ENCODE data around the gene ITGA7.

Gene ITGA7, protein sequence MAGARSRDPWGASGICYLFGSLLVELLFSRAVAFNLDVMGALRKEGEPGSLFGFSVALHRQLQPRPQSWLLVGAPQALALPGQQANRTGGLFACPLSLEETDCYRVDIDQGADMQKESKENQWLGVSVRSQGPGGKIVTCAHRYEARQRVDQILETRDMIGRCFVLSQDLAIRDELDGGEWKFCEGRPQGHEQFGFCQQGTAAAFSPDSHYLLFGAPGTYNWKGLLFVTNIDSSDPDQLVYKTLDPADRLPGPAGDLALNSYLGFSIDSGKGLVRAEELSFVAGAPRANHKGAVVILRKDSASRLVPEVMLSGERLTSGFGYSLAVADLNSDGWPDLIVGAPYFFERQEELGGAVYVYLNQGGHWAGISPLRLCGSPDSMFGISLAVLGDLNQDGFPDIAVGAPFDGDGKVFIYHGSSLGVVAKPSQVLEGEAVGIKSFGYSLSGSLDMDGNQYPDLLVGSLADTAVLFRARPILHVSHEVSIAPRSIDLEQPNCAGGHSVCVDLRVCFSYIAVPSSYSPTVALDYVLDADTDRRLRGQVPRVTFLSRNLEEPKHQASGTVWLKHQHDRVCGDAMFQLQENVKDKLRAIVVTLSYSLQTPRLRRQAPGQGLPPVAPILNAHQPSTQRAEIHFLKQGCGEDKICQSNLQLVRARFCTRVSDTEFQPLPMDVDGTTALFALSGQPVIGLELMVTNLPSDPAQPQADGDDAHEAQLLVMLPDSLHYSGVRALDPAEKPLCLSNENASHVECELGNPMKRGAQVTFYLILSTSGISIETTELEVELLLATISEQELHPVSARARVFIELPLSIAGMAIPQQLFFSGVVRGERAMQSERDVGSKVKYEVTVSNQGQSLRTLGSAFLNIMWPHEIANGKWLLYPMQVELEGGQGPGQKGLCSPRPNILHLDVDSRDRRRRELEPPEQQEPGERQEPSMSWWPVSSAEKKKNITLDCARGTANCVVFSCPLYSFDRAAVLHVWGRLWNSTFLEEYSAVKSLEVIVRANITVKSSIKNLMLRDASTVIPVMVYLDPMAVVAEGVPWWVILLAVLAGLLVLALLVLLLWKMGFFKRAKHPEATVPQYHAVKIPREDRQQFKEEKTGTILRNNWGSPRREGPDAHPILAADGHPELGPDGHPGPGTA

DNA sequence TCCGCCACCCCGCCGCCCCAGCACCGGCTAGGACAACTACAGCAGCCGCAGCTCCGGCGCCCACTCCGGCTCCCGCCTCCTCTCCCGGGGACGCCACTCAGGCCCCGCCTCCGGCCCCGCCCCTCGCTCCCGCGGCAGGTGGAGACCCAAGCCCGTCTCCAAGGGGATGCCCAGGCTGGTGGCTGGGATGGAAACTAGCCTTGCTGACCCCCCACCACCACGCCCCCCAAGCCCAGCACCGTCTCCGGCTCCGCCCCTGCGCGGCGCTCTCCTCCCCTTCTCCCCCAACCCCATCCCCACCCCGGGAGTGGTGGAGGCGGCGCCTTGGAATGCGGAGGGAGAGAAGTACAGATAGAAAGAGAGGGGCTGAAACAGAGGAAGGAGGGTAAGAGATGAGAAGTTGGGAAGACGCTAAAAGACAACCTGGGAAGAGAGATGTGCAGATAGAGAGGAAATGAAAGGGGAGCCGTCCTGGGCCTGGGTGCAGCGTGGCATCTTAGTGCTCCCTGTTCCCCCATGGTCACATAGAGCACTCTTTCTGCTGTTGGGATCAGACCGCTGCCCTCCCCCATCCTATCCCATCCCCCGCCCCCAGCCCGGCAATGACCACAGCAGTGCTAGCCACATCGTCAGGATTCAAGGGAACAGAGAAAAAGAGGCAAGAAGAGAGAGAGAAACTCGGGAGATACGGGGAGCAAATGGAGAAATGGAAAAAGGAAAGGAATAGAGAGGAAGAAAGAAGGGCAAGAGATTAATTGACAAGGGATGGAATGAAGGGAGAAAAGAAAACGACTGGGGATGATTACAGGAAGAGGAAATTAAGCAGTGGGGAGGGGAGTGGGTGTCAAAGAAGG is at the start of gene ITGA7:
Gene ITGA7 (minus strand): TSS at position 64 of the 854 bp plus-strand sequence. CDS start 222 bp downstream, outside the sequence.
- no peak for DNase-seq (ENCODE audit: low read depth in 2 of 2)

DNA sequence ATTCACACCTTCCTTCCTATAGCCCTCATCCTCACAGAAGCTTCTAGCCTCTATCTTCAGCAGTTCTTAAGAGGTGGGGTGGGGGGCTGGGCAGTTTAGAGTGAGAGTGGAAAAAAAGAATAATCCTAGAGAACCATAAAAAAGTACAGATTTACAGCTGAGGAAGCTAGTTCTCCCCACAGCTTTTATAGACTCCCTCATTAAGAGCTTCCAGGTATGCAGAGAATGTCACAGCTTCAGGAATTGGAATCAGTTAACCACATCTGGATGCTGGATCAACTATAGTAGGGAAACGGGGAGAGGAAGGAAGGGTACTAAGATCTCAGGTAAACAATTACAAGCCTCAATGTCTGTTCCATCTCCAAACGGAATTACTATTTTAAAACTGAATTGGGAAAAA is 47.5 kb upstream of the ITGA7 start:
- no peak for DNase-seq (ENCODE audit: low read depth in 2 of 2)

DNA sequence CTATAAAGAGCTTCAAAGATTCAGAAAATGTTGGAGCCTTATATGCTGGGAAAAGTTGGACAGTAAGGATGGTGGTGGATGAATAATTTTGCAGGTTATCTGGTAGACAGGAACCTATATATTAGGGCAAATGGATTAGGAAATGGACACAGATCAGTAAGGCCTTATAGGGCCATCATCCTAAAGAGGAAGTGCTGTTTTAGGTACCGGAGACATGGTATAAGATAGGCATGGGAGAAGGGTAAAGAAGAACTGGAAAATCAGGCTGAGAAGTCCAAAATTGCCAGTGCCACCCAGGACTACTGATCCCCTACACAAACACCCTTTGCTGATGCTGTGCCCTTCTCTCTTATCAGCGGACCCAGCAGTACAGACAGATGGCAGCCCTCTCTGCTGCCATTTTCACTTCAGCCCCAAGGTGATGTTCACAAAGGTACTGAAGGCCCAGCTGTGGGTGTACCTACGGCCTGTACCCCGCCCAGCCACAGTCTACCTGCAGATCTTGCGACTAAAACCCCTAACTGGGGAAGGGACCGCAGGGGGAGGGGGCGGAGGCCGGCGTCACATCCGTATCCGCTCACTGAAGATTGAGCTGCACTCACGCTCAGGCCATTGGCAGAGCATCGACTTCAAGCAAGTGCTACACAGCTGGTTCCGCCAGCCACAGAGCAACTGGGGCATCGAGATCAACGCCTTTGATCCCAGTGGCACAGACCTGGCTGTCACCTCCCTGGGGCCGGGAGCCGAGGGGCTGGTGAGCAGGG is 40.7 kb upstream of the ITGA7 start:
- no peak for DNase-seq (ENCODE audit: low read depth in 2 of 2)

DNA sequence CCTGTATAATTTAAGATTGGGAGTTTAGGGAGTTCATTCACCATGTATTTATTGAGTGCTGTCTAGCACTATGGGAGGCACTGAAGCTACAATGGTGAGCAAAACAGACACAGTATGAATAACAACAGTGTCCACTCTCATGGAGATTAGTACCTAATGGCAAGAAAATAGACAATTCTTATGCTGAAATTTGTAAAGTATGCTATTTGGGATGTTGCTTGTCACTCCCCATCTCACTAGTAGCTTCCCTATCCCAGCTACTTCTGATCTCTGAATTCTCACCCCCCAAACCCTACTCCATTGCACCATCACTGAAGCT is 39.2 kb upstream of the ITGA7 start:
- DNase-seq (ENCODE audit: low read depth in 2 of 2), result no peak

DNA sequence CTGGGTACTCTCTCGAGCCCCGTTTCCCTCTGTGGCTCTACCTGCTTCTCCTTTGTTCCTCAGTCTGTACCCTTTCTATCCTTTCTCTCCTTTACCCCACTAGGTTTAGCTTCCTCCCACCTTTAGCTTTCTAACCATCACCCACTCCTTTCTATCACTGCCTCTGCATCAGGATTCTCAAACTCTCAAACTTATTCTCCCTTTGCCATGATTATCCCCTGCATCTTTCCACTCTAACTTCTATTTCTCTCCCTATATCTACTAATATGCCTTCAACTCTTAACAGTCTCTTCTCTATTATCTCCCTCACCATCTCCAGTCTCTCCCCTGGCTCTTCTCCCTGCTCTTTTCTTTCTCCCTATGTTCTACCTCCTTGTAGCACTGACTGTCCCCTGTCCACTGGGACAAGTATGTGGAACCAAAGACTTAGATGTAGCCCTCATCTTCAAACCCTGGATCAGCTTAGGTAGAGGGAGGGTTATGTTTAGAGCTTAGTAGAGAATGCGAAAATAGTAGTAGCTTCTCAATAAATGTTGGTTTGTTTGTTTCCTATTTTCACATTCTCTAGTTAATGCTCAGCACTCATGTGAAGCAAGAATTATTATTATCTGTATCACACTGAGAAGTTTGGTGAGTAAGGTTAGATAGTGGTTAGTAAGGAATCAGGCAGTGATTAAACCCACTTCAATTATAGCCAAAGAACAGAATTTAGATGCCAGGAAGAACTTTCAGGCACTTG is 38.6 kb upstream of the ITGA7 start:
- DNase-seq (ENCODE audit: low read depth in 2 of 2), result no peak

DNA sequence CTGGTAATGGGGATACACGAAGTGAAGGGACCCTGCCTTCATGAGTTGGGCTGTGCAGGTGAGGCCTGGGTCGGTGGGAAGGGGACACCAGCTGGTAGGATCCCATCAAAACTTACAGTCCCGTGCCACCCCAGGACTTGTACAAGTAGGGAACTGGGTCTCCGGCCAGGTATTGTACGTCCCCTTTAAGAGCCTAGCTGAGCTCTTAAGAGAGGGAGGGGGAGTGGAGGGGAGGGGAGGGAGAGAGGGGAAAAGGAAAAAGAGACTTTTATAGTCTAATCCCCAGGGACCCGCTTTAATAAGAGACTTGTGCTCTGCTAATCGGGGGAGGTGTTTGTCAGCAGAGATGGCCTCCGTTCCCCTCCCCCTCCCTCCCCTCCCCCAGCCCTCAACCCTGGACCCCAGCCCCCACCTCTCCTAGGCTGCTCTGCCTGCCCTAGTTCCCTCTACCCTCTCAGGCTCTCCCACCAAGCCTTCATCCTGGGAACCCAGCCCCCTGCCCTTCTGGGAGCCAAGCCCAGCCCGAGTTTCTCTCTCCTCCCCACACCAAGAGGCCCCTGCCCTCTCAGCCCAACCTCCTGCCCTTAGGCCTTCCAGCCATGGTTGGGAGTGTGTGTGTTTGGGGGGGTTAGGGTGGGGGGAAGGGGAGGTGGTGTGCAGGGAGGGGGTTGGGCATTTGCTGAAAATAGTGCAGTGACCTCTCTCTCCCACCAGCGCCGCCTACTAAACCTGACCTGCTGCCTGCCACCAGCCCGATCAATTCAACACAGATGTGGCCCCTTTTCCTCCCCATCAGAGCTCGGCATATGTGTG is 37.9 kb upstream of the ITGA7 start:
- peak; percentile 48 to 49 for DNase-seq (ENCODE audit: low read depth in 2 of 2)

DNA sequence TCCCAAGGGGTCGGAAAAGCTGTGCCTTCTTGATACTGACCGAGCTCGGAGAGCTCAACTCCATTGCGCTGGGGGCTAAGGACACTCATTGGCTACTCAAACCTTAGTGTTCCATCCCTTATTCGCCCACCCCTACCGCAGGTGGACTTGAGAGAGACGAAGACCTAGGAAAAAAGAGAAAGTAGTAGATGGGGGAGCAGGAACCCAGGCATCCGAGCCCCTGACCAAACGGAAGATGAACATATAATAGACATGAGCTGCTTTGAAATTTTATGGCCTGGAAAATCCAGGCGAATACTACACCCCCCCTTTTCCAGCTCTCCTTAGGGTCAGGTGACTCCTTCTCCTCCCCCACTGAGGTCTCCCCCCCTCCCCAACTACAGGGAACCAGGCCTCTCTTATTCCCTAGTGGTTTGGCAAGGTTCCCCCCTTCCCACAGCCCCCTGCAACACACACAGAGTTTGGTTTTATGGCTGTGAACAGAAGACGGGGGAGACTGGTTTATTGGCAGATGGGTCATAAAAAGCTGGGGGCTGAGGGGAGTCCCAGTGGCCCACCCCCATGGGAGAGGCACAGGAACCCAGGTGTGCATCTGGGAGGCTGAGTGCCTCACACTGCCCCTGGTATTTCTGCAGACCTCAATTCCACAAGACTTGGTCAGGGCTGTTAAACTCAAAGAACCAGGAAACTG is 36.8 kb upstream of the ITGA7 start:
- no peak for DNase-seq (ENCODE audit: low read depth in 2 of 2)

DNA sequence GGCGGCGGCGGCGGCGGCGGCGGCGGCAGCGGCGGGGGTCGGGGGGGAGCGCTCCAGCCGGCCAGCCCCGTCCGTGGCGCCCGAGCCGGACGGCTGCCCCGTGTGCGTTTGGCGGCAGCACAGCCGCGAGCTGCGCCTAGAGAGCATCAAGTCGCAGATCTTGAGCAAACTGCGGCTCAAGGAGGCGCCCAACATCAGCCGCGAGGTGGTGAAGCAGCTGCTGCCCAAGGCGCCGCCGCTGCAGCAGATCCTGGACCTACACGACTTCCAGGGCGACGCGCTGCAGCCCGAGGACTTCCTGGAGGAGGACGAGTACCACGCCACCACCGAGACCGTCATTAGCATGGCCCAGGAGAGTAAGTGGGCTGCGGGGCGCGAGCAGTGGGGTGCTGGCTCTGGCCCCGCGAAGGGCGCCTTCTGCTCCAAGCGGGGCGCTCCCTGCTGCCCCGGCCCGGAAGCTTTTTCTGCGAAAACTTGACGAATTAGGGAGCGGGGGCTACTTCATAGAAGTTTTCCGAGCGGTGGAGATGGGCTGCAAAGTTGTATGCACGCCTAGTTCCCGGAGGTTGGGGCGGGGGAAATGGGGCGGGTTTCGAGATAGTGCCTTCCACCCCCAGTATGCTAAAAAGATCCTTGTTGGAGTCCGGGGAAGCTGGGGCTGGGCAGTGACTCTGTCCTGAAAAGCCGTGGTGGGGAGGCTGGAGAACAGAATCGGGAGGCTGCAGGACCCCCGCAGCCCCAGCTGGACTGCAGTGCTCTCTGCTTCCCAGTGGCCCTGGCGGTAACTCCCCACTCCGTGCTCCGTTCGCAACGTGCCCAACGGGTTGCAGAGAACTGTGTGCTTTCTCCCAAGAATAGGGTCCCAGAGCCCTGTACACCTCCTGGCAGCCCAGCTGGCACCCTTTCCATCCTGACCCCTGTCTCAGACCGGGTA is 36.0 kb upstream of the ITGA7 start:
- peak in 1 of 2 experiments; percentile 20 for DNase-seq (ENCODE audit: low read depth in 2 of 2)

DNA sequence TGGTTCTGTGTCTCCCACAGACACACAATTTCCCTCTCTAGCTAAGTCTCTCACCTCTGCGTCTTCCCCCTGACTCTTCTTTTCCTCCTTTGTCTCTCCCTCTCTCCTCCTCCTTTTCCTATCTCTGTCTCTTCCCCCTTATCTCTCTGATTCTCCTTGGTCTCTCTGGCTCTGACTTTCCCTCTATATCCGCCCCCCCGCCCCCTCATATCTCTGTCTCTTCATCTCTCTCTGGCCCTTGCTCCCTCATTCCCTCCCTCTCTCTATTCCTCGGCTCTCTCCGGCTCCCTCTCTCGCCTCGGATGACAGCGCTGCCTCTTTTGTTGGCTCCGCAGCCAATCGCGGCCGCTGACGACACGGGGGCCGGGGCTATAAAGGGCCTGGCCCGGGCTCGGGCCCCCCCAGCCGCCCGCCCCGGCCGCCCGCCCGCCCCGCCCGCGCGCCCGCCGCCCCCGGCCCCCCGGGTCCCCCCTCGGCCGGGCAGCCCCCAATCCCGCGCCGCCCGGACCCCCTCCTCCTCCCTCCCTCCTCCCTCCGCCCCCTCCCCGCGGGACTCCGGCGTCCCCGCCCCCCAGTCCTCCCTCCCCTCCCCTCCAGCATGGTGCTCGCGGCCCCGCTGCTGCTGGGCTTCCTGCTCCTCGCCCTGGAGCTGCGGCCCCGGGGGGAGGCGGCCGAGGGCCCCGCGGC is 35.2 kb upstream of the ITGA7 start, which contains the start of gene GDF11:
Gene GDF11 (plus strand): TSS at position 404 of the 687 bp plus-strand sequence. CDS start 195 bp downstream, at position 599.
- DNase-seq (ENCODE audit: low read depth in 2 of 2), result peak; percentile 57 to 61

DNA sequence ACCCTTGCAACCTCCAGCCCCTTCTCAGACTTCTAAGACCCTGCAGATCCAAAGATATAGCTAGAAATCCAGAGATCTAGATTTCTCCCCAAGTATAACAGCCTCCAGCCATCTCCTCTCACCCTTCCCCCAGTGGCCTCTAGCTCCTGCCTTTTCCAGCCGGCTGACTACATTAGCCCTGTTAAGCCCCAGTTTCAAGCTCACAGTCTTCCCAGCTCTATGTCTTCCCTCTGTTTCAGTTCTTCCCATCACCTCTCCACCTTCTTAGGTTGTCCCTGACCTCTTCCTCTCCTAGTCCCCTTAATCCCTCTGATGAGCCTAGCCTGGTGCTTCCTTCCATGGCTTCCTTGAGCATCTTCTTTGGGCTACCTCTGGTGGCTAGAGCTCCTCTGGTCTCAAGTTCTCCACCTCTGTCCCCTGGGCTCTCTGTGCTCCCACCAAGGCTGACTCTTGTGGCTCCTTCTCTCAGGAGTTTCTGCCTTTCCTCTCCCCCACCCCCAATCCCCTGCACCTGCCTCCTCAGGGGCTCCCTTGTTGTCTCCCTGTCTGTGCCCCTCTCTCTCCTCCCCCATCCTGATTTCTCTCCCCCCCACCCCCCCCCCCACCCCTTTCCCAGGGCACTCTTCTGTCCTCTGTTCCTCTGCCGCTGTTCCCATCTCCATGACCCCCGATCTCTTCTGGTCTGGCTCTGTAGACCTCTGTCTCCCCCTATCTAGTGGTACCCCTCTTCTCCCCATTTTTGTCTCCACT is 34.4 kb upstream of the ITGA7 start:
- DNase-seq (ENCODE audit: low read depth in 2 of 2), result no peak

DNA sequence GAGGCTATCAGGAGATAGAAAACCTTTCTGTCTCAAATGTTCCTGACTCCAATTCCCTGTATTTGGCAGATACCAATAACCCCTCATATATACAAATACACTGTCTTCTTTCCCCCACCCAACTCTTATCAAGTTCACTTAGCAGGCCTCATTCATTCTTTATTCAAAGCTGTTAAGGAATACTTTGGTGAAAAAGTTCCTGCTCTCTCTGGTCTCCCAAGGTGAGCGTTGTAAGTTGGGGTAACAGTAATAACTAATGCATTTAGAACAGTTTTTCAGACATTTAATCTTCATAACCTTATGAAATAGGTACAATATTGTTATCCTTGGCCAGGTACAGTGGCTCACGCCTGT is 31.3 kb upstream of the ITGA7 start:
- DNase-seq (ENCODE audit: low read depth in 2 of 2), result no peak

DNA sequence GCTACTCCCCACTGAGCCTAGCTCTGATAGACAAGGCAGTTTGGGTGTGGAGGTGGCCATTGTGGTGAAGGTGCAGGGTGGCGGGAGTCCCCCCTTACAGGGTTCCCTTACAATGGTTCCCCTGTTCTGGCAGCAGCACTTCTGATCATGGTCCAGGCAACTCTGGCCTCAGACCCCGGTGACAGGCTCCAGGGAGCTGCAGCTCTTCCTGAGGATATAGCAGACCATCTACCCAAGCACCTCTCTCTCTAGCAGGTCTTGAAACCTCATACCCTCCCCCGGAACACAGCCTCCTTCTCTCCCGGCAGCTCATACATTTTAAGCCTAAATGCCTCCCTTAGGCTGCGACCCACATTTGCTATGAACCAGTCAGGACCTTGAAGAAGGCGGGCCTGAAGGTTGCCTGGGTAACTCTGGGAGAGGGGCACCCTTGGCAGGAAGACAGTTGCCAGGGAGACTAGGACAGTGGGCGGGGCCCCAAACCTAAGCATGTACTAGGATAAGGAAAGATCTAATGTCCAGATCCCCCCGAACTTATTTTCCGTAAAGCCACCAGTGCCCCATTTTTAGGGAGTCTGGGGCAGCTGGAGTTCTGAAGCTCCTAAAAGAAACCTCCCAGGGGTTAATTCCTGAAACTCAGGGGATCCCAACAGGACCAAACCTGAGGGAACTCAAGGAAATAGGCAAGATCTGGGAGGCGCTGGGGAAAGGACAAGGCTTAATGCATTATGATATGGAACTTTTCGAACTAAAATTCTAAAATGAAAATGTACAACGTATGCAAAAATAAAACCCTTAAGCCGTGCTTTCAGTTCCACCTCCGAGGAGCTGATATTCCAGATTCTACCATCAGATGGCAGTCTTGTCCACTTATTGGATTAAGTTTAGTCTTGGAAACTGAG is 30.7 kb upstream of the ITGA7 start:
- peak; percentile 76 to 78 for DNase-seq (ENCODE audit: low read depth in 2 of 2)

DNA sequence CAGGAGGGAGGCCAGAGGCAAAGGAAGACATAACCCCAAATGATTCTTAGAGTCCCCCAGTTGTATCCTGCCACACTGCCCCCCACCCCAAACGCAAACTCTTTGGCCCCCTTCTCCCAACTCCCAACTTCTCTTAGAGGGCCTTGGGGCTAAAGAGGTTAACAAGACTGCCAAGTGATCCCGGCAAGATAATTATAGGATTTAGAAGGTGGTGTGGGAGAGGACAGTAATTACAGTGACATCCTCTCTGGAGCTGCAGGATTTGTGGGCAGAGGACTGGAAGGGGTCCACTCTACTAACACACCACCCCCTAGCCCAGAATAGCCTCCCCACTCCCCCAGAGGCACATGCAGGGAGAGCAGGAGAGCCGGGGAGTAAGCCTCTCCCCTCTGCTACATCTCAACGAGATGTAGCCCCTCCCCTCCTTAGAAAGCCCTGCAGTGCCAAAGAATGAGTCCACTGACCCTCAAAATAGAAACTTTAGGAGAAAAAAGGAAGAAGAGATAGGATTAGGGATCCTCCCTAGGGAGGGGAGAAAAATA is 29.9 kb upstream of the ITGA7 start:
- DNase-seq (ENCODE audit: low read depth in 2 of 2), result no peak

DNA sequence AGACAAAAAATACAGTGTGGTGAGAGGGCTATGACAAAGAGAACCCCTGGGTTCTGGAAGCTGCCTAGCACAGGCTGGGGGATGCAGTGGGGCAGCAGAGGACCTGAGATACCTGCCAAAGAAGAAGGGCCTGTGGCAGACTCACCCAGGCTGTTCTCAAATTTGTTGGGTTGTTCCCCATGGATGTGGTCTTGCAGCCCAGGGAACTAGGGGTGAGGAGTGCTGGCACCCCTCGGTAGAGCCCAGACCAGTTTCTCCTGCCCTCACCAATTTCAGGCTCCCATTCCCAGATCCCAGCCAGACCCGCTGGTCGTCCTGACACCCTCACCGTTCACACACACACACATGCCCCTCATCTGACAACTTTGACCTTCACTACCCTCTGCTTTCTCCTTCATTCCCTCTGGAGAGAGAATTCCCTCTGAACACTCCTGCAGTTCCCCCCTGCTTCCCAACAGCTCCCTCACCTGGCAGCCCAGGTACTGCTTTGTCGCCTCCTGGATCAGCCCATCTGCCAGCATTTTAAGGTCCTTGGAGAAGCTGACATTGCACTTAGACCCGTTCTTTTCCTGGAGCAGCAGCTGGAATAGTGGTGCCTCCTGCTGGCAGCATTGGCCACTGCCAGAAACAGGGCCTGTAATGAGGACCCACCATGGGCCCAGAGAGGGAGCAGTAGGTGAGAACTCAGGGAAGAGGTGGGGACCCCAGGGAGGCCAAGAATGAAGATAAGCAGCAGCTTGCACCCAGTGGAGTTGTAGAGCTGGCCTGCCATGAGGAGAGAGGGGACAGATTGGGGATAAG is 29.3 kb upstream of the ITGA7 start:
- no peak for DNase-seq (ENCODE audit: low read depth in 2 of 2)

Data from fibroblast of skin of left quadriceps (primary cell).